CD4-positive, alpha-beta T cell treated with Interferon gamma for 1 hour (primary cell): ENCODE measurements around the gene CD99.

Source experiments
- DNase-seq: peaks from one replicate; pipeline ENCODE4 v3.0.0-alpha.2; 2020

The CD99 gene

GRCh38 chrX:2676794-2677675 lies 14.1 kb upstream of the CD99 start:
- no peak for DNase-seq

- no peak for DNase-seq
These were observed 13.3 kb upstream of the CD99 start for GRCh38 chrX:2677764-2678163.

- no peak for DNase-seq
These were observed 12.5 kb upstream of the CD99 start for GRCh38 chrX:2678583-2678982.

- no peak for DNase-seq
These were observed 11.3 kb upstream of the CD99 start for GRCh38 chrX:2679534-2680485.

- DNase-seq: no peak
These were observed 10.4 kb upstream of the CD99 start for GRCh38 chrX:2680486-2681348.

- no peak for DNase-seq
These were observed 8.4 kb upstream of the CD99 start for GRCh38 chrX:2682565-2683177.

- no peak for DNase-seq
These were observed 6.8 kb upstream of the CD99 start for GRCh38 chrX:2684256-2684655.

GRCh38 chrX:2685886-2686285 lies 5.2 kb upstream of the CD99 start:
- DNase-seq: no peak

GRCh38 chrX:2689773-2690666 lies 1.1 kb upstream of the CD99 start:
- DNase-seq: no peak

- no peak for DNase-seq
These were observed 587 bp downstream of the CD99 start for GRCh38 chrX:2691543-2692220.

- DNase-seq: no peak
These were observed 1.4 kb downstream of the CD99 start for GRCh38 chrX:2692221-2693112.

- DNase-seq: no peak
These were observed 2.3 kb downstream of the CD99 start for GRCh38 chrX:2693113-2694002.

- DNase-seq: no peak
These were observed 3.8 kb downstream of the CD99 start for GRCh38 chrX:2694914-2695267.

- peak; percentile 48 for DNase-seq
These were observed 5.7 kb downstream of the CD99 start for GRCh38 chrX:2696698-2697215.

GRCh38 chrX:2697306-2697705 lies 6.2 kb downstream of the CD99 start:
- no peak for DNase-seq

GRCh38 chrX:2697741-2698299 lies 6.7 kb downstream of the CD99 start:
- DNase-seq: no peak

- no peak for DNase-seq
These were observed 7.5 kb downstream of the CD99 start for GRCh38 chrX:2698604-2699003.

GRCh38 chrX:2699959-2700358 lies 8.9 kb downstream of the CD99 start:
- DNase-seq: no peak
